NCI-H2196 (cell line): Measurements from ENCODE around the gene ITPR1.

ENCODE experiments used
- DNase-seq: peaks from one replicate; lab custom pipeline; 2025; ENCODE audit not compliant: unreplicated experiment; lab: John Stamatoyannopoulos, UW

ITPR1 gene

DNA sequence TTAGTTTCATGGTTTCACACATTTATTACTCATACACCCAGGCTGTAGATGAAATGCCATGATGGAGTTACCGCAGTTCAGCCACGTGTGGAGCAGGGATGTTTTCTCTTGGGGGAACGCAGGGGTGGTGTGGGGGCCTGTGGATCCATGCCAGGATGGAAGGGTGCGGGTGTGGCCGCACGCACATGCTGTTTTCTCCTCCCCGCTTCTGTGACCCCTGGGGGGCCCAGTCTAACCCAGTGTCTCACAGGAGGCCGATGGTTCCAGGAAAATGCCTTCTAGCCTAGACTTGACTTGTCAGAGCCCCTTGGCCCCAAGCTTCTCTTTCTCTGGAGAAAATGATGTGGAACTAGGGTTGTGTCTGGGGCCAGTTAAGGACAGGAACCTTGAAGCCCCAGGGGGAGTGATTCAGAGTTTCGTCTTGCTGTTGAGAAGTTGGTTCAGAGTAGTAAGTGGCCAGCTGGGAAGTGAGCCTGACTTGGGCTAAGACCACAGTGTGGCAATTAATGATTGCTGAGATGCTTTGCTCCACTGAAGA lies 245.7 kb downstream of the ITPR1 start:
- no peak for DNase-seq

- no peak for DNase-seq
Measured at GRCh38 chr3:4739289-4740236, 246.4 kb downstream of the ITPR1 start.

- DNase-seq = no peak
Measured at GRCh38 chr3:4740397-4741105, 247.4 kb downstream of the ITPR1 start.

DNA sequence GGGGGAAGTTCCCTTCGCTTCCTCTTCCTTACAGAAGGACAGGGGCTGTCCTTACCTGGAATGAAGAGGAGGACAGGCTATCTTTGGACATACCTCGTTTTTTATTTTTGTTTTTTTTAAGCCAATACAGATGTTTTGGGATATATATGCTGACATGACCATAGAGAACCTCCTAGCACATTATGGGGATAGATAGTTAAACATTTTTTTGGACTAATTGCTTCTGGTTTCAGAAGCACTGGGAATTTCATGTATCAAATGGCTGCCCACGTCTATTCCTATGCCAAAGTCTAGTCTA lies 247.9 kb downstream of the ITPR1 start:
- no peak for DNase-seq

DNA sequence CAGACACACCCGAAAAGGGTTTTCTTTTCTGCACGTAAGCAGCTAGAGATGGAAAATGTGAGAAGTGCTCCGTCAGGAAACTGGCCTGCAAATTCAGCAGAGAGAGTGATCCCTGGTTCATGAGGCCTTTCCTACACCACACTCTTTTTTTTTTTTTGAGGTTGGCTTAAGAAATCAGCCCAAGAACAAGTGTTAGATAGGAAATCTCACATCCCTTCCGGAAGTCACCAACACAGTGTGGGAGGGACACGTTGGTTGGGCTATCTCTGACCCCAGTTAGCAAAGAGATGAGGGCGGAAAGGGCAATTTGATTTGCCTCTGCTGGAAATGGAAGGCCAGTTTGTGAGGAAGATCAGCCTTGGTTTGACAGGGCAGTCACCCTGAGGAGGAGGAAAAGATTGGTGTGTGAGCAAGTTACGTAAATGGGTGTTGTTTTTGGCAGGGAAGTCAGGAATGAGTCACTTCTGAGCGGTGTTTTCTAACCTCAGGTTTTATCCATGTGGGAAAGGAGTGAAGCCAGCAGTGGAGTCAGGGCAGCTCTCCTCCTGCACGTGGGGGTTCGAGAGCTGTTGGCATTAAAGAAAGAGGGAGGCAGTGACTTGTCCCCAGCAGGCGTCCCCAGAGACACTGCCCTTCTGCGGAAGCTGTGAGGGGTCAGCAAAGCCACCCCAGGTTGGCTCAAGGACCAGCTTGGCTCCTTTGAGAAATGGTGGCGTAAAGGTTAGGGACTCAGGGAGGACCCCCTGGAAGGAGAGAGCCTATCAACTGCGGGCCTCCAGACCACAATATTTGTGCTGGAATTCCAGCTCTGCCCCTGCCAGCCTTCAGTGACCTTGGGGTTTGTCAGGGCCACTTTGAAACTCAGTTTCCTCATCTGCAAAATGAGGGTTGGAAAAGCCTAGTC lies 248.5 kb downstream of the ITPR1 start:
- DNase-seq = peak; percentile 20

GRCh38 chr3:4742359-4742758 lies 249.2 kb downstream of the ITPR1 start:
- no peak for DNase-seq

DNA sequence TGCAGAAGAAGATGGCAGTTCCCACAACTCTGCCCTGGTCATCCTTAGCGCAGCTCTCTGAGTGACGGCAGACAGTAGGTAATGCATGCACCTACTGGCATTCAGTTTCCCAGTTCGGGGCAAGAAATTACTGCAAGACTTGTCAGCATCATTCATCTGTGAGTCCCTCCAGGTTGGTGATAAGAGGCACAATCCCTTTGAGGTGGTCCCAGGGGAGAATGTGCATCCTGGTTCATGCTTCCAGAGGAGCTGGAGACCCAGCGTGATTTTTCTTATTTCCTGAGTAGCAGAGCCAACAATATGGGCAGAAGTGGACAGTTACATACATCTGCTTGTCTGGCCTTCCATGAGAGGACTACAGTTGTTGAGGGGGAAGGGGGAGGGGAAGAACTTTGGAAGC lies 250.2 kb downstream of the ITPR1 start:
- DNase-seq = no peak

GRCh38 chr3:4744405-4745234 lies 251.5 kb downstream of the ITPR1 start:
- no peak for DNase-seq

- DNase-seq = no peak
Measured at GRCh38 chr3:4745235-4745610, 252.1 kb downstream of the ITPR1 start.

DNA sequence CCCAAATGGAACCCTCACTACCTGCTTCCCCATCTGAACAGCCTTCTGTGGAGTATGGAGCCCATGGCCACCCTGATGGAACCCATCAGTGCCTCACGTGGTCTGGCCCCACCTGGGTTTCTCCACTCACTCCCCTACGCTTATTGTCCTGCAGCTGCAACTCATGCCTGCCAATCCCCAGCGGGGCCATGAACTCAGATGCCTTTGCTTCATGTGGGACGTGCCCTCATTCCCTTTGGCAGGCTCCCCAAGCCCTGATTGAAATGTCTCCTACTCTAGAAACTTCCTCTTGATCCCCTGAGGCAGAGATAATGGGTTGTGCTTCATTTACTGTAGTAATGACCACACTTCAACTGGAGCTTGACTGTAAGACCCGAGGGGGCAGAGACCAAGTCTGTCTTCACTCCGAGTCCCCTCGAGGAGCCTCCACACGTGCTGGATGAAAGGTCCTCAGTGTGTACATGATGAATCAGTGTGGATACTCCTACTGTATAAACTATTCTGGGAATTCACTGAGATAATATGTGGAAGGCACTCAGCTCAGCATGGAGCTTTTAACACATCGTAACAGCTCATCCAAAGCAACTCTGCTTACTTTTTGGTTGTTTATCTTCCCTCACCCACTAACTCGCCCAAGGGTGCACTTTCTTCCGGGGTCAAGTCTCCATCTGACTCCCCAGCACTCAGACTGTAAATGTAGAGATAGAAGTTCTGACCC lies 253.3 kb downstream of the ITPR1 start:
- DNase-seq = no peak

GRCh38 chr3:4748127-4748526 lies 255.0 kb downstream of the ITPR1 start:
- no peak for DNase-seq

- DNase-seq = no peak
Measured at GRCh38 chr3:4748701-4749378, 255.7 kb downstream of the ITPR1 start.

DNA sequence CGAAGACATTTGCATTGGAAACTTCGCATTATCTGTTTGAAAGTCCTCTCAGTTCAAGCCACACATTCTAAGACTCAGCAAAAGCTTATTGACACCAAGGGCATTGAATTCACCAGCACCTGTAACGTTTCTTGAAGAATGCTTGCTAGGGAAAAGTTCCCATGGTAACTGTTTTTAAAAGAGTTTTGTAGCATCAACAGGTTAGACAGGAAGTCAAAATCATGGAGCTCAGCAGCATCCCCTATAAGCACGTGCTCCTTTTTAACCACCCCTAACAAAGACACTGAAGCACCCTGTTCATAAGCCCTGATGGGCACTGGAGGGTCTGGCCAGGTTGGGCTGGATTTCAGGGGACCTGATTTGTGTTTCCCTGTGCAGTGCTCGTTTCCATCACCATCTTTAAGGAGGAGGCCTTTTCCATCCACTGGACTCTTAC lies 256.4 kb downstream of the ITPR1 start:
- DNase-seq = no peak

- no peak for DNase-seq
Measured at GRCh38 chr3:4750306-4750968, 257.3 kb downstream of the ITPR1 start.

- no peak for DNase-seq
Measured at GRCh38 chr3:4751029-4751501, 257.9 kb downstream of the ITPR1 start.

DNA sequence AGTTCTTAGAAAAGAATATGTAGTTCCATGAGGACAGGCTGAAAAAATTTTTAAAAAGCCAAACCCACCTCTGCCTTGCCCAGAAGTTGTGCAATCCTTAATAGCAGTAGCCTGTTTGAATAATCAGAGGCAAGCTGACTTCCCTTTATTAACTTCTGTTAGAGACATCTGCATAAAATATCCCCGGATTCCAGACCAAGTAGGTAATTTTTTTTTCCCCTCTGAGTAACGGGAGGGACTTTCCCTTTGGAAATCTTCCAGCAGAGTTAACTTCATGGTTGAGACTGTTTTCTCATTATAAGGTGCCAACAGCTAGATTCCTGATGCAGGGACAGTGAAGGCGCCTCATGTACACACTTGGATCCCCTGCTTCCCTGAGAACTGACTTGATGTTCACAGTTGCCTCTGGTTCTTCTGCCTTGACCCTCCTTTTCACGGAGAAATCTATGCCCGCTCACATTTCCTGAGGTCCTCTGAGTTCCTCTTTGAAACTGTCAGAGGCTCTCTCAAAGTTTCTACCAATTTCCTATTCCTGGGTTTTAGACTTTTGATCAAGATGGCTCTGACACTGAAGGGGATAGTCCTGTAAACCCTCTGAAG lies 258.5 kb downstream of the ITPR1 start:
- no peak for DNase-seq

DNA sequence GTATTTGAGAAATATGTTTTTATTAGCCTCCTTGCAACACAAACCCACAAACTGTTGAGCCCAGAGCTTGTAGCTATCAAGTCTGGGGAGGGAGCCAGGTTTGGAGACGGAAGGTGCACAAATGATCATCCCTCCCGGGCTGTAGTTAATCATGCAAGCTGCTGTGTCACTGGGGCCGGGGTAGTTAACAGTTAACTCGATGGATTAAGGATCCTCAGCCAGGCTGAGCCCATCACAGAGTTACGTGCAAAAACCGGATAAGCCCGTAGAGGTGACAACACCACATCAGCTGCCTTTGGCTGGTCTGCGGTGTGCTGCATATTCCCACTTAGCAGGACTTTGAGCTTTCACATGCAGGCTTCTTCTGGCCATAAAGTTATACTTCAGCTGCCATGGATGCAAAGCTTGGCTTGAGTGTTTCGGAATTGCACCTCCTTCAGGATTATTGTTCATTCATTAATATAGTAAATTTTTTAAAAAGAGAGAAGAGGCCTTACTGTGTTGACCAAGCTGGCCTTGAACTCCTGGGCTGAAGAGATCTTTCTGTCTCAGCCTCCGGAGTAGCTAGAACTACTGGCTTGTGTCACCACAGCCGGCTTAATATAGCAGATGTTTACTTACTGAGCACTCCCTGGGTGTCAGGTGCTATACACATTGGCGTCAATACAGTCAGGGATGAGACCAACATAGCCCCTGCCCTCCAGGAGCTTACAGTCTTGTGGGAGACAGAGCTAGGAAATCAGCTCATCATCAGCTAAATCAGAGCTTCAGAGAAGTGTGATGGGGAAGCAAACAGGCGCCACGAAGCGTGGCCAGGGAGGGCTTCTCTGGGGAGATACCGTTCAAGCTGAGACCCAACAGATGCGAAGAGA lies 259.3 kb downstream of the ITPR1 start:
- DNase-seq = no peak
